Activated CD8-positive, alpha-beta memory T cell treated with anti-CD3 and anti-CD28 coated beads, Interleukin-2, amount 50 U/mL, for 1 hour (primary cell): ENCODE measurements around the gene AMPH.
"Not testable (repeated sequence)": the region's sequence is repeated elsewhere in the genome, so short reads cannot be mapped to it uniquely, and the experiment has no call there.

Source experiments
- DNase-seq: peaks from one replicate; pipeline ENCODE4 v3.0.0-alpha.2; 2020; ENCODE audit errors: extremely low read depth

The AMPH gene

DNA sequence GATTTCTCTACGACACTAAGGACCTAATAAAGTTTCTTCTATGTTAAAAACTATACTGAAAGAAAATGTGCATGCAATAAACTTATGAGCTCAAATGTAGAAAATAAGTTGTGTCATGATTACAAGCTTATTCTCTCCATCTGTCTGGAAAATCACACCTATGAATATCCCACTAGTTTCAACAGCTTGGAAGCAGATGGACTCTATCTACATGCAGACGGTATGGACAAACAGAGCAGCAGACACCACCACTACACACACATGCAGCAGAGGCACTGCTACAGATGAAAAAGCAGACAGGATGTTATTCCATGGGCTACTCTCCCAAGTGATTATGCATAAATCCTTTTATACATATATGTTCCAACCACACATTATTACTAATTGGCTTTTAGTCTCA is 234.3 kb downstream of the AMPH start:
- DNase-seq, result no peak

GRCh38 chr7:38395921-38396552 is 235.1 kb downstream of the AMPH start:
- DNase-seq, result not testable (repeated sequence)

GRCh38 chr7:38394660-38395059 is 236.5 kb downstream of the AMPH start:
- no peak for DNase-seq

DNA sequence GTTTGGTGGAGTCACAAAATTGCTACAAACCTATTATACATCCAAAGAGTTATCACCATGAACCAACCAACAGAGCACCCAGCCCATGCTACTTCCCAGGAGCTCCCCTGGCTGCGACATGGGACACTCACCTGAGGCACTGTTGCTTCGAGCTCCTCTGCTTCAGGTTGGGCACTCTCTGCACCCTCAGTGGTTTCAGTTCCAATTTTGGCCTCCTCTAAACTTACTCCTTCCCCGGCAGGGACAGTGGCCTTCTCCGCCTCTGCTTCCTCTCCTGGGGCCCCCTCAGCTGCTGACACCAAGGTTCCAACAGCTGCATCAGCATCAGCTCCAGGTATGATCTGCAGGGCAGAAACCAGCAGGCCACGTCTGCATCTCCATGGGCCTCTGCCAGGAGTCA is 237.3 kb downstream of the AMPH start:
- DNase-seq, result no peak

GRCh38 chr7:38391751-38392150 is 239.4 kb downstream of the AMPH start:
- no peak for DNase-seq

GRCh38 chr7:38385682-38386081 is 245.5 kb downstream of the AMPH start:
- no peak for DNase-seq

DNA sequence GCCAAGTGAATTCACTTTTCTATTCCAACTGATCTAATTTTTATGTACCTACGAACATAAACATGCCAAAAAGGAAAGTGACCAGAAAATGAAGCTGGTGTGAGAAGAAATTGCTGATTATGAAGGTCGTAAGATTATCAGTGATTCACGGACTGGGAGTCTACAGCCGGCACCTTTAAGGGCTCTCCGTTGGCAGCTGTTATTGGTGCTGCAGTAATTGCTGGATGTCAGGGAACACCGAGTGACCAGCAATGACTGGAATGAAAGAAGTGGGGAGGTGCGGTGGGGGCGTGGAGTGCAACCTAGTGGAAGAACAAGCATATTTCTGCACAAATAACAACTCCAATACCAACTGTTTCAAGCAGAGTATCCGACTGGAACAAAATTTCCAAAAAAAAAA is 247.9 kb downstream of the AMPH start:
- no peak for DNase-seq

DNA sequence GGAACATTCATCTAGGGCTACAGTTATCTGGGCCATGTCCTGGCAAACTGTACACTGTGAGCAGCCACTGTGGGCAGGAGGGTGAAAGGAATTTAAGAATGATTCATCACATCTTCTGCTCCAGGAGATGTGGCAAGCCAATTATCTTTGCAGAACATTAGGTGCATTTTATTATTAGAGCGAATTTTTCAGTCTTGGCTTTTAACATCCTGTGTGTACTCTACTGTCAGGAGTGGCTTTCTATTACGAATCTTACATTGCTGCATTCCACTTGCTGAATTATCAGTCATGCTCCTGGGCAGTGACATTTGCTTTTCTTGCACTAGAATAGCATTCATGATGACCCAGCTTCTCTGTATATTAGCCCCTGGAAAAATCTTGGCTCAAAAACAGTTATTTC is 248.5 kb downstream of the AMPH start:
- no peak for DNase-seq

- no peak for DNase-seq
Observed at GRCh38 chr7:38375453-38375852, 255.7 kb downstream of the AMPH start.

DNA sequence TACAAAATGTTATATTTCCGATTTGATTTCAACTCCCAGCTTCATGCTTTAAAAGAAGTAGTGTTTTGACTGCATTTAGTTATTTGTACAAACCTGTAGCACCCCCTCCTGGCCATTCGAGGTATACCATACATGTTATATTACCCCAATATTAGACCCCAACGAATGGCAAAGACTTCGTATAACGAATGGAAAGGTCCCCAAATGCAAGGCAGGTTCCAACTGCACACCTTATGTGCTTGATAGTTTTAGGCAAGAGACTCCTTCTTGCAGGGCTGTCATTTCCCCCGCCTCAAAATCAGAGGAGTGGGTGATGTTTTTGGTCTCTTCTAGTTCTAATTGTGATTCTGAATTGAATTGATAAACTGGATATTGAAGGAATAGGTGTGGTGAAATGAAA is 256.7 kb downstream of the AMPH start:
- no peak for DNase-seq

DNA sequence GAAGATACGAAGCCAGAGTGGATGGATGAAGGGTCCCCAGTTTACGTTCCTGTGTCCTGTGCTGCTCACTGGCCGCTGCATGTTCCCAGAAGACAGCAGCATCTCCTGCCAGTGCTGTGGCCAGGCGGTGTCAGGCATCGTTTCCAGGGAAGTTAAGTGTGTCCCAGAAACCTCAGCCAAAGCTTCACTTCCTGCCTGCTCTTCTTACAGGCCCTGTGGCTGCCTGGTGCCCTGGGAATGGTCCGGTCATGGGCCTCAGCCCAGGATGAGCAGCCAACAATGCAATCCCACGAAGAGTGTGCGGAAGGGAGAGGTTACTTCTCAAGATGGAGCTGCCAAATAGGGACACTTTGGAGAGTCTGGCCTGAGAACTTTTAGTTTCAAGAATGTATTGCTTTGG is 258.0 kb downstream of the AMPH start:
- no peak for DNase-seq

- DNase-seq, result no peak
Observed at GRCh38 chr7:38372290-38372689, 258.9 kb downstream of the AMPH start.

GRCh38 chr7:38369816-38370493 is 261.2 kb downstream of the AMPH start:
- DNase-seq, result no peak

- DNase-seq, result no peak
Observed at GRCh38 chr7:38368191-38368605, 263.0 kb downstream of the AMPH start.

- no peak for DNase-seq
Observed at GRCh38 chr7:38367301-38367890, 263.8 kb downstream of the AMPH start.

DNA sequence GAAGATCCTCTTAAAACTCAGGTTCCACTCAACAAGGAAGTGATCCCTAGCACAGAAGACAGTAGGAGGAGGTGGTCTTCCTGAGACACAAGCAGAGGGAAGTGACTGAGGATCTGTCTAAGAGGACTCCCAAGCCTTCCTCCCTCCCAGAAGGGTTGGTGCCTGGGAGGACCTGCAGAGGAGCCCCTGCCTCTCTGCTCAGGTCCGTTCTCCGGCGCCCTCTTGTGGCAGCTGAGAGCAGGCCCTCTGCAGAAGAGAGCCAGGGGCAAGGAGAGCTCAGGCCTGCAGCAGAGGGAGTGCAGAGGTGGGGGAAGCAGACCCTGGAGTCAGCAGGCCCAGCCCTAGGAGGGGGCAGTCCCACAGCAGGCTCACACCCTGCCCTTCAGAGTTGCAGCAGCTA is 267.8 kb downstream of the AMPH start:
- not testable (repeated sequence) for DNase-seq

- DNase-seq, result not testable (repeated sequence)
Observed at GRCh38 chr7:38362611-38363237, 268.4 kb downstream of the AMPH start.

DNA sequence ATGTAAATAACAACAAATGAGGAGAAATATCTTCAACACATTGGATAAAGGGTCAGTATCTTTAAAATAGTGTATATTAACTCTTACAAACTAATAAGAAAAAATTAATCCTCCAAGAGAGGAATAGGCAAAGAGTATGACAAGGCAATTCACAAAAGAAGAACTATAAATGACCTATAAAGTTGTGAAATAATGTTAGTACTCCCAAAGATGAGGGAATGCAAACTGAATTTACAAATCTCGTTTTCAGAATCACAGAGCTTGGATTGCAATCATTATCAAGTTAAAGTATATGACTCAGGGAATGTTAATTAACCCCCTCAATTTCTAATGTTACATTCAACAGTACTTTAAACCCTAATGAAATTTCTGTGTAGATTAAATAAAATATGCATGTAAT is 270.4 kb downstream of the AMPH start:
- no peak for DNase-seq

DNA sequence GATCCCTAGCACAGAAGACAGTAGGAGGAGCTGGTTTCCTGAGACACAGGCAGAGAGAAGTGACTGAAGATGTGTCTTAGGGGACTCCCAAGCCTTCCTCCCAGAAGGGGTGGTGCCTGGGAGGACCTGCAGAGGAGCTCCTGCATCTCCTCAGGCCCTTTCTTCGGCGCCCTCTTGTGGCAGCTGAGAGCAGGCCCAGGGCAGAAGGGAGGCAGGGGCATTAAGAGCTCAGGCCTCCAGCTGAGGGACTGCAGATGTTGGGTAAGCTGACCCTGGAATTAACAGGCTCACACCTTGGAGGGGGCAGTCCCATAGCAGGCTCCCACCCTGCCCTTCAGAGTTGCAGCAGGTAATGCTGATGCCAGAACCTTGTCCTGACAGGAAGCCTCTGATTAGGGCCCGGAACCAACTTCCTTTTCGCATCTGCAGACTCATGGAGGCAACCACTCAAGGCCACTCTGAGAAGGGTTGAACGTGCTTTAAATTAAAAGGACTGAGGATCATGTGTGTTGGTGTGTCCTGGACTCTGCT is 272.0 kb downstream of the AMPH start:
- not testable (repeated sequence) for DNase-seq

DNA sequence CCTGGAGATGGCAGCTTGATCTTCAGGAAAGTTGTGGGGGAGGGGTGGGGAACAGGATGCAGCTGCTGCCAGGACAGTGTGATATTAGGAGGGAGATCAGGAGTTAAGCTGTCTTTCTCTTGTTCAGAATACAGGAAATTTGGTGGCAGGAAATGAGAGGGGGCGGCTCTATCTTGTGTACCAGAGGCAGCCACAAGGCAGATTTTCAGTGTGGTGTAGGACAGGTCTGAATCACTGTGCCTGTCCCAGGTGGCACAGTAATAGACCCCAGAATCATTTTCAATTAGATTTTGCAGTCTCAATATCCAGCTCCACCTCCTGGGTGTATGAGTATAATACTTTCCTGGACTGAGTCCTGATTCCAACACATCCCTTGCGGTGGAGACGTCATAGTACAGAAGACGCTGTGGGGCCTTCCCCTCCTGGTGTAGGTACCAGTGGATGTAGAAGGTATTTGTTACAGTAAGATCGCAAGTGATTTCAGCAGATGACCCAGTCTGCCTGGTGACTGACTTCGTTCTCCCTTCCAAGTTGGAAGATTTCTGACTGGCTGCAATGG is 272.8 kb downstream of the AMPH start:
- DNase-seq, result not testable (repeated sequence)

DNA sequence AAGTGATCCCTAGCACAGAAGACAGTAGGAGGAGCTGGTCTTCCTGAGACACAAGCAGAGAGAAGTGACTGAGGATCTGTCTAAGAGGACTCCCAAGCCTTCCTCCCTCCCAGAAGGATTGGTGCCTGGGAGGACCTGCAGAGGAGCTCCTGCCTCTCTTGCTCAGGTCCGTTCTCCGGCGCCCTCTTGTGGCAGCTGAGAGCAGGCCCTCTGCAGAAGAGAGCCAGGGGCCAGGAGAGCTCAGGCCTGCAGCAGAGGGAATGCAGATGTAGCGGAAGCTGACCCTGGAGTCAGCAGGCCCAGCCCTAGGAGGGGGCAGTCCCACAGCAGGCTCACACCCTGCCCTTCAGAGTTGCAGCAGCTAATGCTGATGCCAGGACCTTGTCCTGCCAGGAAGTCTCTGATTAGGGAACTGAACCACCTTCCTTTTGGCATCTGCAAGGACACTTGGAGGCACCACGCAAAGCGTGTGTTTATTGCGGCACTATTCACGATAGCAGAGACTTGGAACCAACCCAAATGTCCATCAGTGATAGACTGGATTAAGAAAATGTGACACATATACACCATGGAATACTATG is 276.8 kb downstream of the AMPH start:
- DNase-seq, result not testable (repeated sequence)

DNA sequence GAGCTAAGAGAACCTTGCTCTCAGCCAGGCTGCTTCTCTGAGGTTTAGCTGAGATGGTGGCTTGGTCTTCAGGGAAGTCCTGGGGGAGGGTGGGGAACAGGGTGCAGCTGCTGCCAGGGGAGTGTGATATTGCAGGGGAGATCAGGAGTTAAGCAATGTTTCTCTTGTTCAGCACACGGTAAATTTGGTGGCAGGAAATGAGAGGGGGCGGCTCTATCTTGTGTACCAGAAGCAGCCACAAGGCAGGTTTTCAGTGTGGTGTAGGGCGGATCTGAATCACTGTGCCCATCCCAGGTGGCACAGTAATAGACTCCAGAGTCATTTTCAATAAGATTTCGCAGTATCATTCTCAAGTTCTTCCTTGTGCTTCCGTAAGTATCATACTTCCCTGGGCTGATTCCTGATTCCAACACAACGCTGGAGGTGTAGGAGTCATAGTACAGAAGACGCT is 277.7 kb downstream of the AMPH start:
- not testable (repeated sequence) for DNase-seq
